ENCODE data around the gene HFM1.

- TF ChIP-seq MAX (IDR thresholded peaks at IDR 0.05; ENCODE audit: low read depth, low read length) (no peak), POLR2A (IDR thresholded peaks at IDR 0.05; ENCODE audit: extremely low read depth, insufficient read length) (no peak), MYC (IDR thresholded peaks at IDR 0.05; ENCODE audit: low read depth, low read length) (no peak)
- TF ChIP-seq, protein P1, sequence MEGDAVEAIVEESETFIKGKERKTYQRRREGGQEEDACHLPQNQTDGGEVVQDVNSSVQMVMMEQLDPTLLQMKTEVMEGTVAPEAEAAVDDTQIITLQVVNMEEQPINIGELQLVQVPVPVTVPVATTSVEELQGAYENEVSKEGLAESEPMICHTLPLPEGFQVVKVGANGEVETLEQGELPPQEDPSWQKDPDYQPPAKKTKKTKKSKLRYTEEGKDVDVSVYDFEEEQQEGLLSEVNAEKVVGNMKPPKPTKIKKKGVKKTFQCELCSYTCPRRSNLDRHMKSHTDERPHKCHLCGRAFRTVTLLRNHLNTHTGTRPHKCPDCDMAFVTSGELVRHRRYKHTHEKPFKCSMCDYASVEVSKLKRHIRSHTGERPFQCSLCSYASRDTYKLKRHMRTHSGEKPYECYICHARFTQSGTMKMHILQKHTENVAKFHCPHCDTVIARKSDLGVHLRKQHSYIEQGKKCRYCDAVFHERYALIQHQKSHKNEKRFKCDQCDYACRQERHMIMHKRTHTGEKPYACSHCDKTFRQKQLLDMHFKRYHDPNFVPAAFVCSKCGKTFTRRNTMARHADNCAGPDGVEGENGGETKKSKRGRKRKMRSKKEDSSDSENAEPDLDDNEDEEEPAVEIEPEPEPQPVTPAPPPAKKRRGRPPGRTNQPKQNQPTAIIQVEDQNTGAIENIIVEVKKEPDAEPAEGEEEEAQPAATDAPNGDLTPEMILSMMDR (IDR thresholded peaks at IDR 0.05; ENCODE audit: low read depth, low read length) = no peak
Observed at GRCh38 chr1:91217911-91218310, 186.7 kb downstream of the HFM1 start.
